T-cell (primary cell): Measurements from ENCODE around the gene CLEC20A. TPM values are rescaled to one million over a fixed set of nuclear protein-coding genes. Genes with fewer than 3 reads are reported as not detected.

Source experiments
- ATAC-seq, 4 experiments: fragments of 200-7000 bp in 3 of 4; fragments of 150-1000 bp in 1 of 4; cut with Tn5 transposase; replicated peaks in 1 of 4; 1 replicate in 3 of 4; 2 replicates in 1 of 4; pipeline ENCODE4 v1.10.0; 2021; ENCODE audit warnings: moderate library complexity in 3 of 4, mild to moderate bottlenecking in 2 of 4, moderate number of reproducible peaks in 1 of 4
- CTCF ChIA-PET, 2 donors: fragments of 300-600 bp; sonication (Branson Sonifier 250); formaldehyde crosslinking; loops; one replicate each; lab custom pipeline; 2022; ENCODE audit warnings: antibody characterized with exemption in 2 of 2; lab: Charles Lee
- POLR2A ChIA-PET, 2 donors: fragments of 300-600 bp; sonication (Branson Sonifier 250); formaldehyde crosslinking; loops; one replicate each; lab custom pipeline; 2022; ENCODE audit warnings: antibody characterized with exemption in 2 of 2; lab: Charles Lee
- DNase-seq, 35 experiments: peaks; one replicate each; pipeline versions ENCODE4 v3.0.0 to v3.0.0-alpha.2; 2013 to 2023
- H3K27ac ChIP-seq: one replicate; pipeline ENCODE4 v1.5.1; 2013; ENCODE audit warnings: low read length
- H3K27me3 ChIP-seq, 2 experiments: replicated peaks in 1 of 2; 1 replicate in 1 of 2; 2 replicates in 1 of 2; pipeline versions ENCODE4 v1.6.1 to v1.7.0; 2013; ENCODE audit warnings: low read length in 1 of 2, mixed read lengths in 1 of 2; ENCODE audit not compliant: control insufficient read depth in 2 of 2, insufficient read depth in 2 of 2; ENCODE audit errors: extremely low read depth in 1 of 2
- H3K36me3 ChIP-seq, 2 donors: 1 replicate in 1 of 2; 2 replicates in 1 of 2; pipeline versions ENCODE4 v1.6.1 to v1.7.0; 2013; ENCODE audit warnings: low read length in 1 of 2; ENCODE audit not compliant: control insufficient read depth in 2 of 2, insufficient read depth in 1 of 2; ENCODE audit errors: extremely low read depth in 1 of 2
- H3K4me1 ChIP-seq, 2 experiments: 1 replicate in 1 of 2; 2 replicates in 1 of 2; pipeline versions ENCODE4 v1.6.1 to v1.7.0; 2013; ENCODE audit warnings: low read length in 2 of 2, mixed read lengths in 1 of 2; ENCODE audit not compliant: insufficient read depth in 2 of 2, control insufficient read depth in 1 of 2; ENCODE audit errors: extremely low read depth in 1 of 2
- H3K4me3 ChIP-seq, 2 donors: 1 replicate in 1 of 2; 2 replicates in 1 of 2; pipeline versions ENCODE4 v1.5.1 to v1.7.0; 2013; ENCODE audit warnings: mild to moderate bottlenecking in 2 of 2, low read length in 1 of 2, moderate library complexity in 1 of 2; ENCODE audit not compliant: control insufficient read depth in 1 of 2; ENCODE audit errors: extremely low read depth in 1 of 2
- H3K9me3 ChIP-seq: 2 replicates; pipeline ENCODE4 v1.7.0; 2013
- H3K27ac Mint-ChIP-seq, 2 donors: one replicate each; pipeline ENCODE4 v1.8.0; 2020 to 2021; ENCODE audit warnings: mild to moderate bottlenecking in 2 of 2, mixed read lengths in 2 of 2
- H3K27me3 Mint-ChIP-seq, 2 donors: one replicate each; pipeline ENCODE4 v1.8.0; 2021 to 2022; ENCODE audit warnings: mixed read lengths in 2 of 2
- H3K36me3 Mint-ChIP-seq: one replicate; pipeline ENCODE4 v1.8.0; 2021; ENCODE audit warnings: mixed read lengths
- H3K4me1 Mint-ChIP-seq, 3 donors: one replicate each; pipeline ENCODE4 v1.8.0; 2020 to 2022; ENCODE audit warnings: mixed read lengths in 3 of 3, mild to moderate bottlenecking in 1 of 3
- H3K4me3 Mint-ChIP-seq, 3 donors: one replicate each; pipeline ENCODE4 v1.8.0; 2020 to 2022; ENCODE audit warnings: mild to moderate bottlenecking in 3 of 3, mixed read lengths in 3 of 3, moderate library complexity in 3 of 3
- H3K9me3 Mint-ChIP-seq, 3 donors: one replicate each; pipeline ENCODE4 v1.8.0; 2020 to 2022; ENCODE audit warnings: mixed read lengths in 3 of 3
- WGBS: methylation state at CpG from one replicate; pipeline ENCODE4 v1.1.5; 2013; ENCODE audit warnings: missing lambda C conversion rate; ENCODE audit not compliant: insufficient coverage; 5-methylcytosine and 5-hydroxymethylcytosine counted together
- total RNA-seq, 35 experiments: library from RNA in 6 of 35; stranded (reverse) in 6 of 35; fragments of 120-200 nt in 1 of 35; gene quantifications; one replicate each; pipeline versions ENCODE4 v1.2.1 to v1.2.4 and lab custom pipeline; 2013 to 2026

The CLEC20A gene
- total RNA-seq, 5 donors from 2014 or later (not counting 1 experiment from before 2014, with no cell fraction given): not detected

DNA sequence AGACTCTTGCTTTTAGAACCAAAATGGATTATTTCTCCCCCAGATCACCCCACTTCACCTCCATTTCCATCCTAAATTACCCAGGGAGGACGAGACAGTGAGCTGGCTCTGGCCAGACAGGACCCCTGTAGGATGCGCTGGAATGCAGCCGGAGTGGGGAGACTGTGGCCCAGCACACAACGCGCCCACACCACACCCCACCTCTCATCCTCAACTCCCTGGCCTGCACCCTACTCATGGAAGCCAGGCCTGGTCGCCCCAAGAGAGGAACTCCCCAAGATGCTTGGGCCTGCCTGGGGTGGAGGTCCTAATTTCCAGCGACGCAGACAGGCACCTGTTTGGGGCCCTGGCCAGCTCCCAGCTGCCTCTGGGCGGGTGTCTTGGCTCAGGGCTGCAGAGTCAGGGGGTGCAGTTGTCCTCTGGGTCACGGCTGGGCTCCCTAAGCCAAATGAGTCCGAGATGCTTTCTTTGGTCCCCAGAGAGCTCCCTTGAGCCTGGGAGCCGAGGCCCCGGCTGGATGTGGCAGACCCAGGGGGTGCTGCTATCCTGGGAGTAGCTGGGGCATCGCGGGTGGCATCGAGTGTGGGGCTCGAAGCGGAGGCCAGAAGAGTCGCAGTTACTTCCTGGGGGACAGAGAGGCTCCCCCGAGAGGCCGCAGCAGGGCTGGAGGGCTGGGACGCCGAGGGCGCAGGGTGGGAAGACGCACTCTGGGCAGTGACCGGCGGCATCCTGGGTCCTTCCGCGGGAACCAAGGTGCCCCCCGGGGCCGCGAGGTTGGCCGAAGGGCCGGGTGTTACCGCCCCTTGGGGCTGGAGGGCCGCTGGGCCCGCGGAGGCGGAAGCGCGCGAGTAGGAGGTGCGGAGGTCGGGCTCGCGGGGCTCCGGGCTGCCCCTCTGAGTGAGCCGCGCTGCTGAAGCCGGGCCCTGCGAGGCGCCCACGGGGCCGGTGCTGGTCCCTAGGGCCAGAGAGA lies 10.4 kb downstream of the CLEC20A start:
- Histone ChIP-seq H3K9me3 (no peaks in the 10 kb centered on the region), H3K27me3 (peaks cover 0 to 19% of the 10 kb centered on the region in 2 experiments), H3K4me1 (no peaks in the 10 kb centered on the region), H3K27ac (no peak overlapping the region), H3K36me3 (no peaks in the 10 kb centered on the region), H3K4me3 (no peak overlapping the region)
- H3K4me3 Mint-ChIP-seq: no peak overlapping the region
- H3K27ac Mint-ChIP-seq: no peak overlapping the region
- no peaks in the 10 kb centered on the region for H3K4me1 Mint-ChIP-seq
- ChIA-PET CTCF (no interaction called here), POLR2A (no interaction called here)
- H3K36me3 Mint-ChIP-seq: no peaks in the 10 kb centered on the region
- H3K9me3 Mint-ChIP-seq: no peaks in the 10 kb centered on the region
- WGBS: 42% methylated on average over 50 of the region's 54 CpGs
- no peak for ATAC-seq
- peaks cover 15 to 18% of the 10 kb centered on the region in 2 donors for H3K27me3 Mint-ChIP-seq
- DNase-seq: no peak

- Mint-ChIP-seq H3K27ac (no peak overlapping the region), H3K4me3 (no peak overlapping the region), H3K4me1 (no peaks in the 10 kb centered on the region), H3K36me3 (no peaks in the 10 kb centered on the region), H3K9me3 (no peaks in the 10 kb centered on the region), H3K27me3 (peaks cover 18 to 21% of the 10 kb centered on the region in 2 donors)
- CTCF ChIA-PET: no interaction called here
- H3K9me3 ChIP-seq: no peaks in the 10 kb centered on the region
- no peak overlapping the region for H3K4me3 ChIP-seq
- whole genome bisulfite sequencing: no CpG with 5 or more reads among the region's 3 CpGs
- ATAC-seq (no peak), DNase-seq (no peak)
- no peaks in the 10 kb centered on the region for H3K4me1 ChIP-seq
- no peaks in the 10 kb centered on the region for H3K36me3 ChIP-seq
- no peak overlapping the region for H3K27ac ChIP-seq
- peaks cover 0 to 19% of the 10 kb centered on the region in 2 experiments for H3K27me3 ChIP-seq
- POLR2A ChIA-PET: no interaction called here
Observed at GRCh38 chr1:178485541-178485981, 11.2 kb downstream of the CLEC20A start.

DNA sequence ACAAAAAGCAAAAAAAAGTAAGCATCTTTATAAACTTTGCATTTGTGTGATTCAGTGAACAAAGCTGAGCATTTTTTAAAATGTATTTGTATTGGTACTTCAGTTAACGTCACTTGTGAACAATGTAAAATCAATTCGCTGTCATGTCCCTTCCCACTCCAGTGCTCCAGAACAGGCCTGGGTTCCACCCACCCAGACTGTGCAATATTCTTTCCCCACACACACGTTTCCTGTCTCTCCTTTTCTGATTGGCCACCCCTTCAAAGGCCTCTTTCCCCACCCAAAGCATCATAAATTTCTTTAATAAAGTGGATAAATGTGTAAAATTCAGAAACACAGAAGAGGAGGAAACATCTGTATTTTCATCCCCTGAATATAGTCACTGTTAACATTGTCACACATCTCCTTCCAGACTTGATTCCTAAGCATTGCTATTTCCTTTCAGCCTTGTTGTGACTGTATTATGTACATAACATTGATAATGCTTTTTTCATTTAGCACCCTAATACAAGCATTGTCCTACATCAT lies 12.0 kb downstream of the CLEC20A start:
- Histone ChIP-seq H3K36me3 (no peaks in the 10 kb centered on the region), H3K4me1 (no peaks in the 10 kb centered on the region), H3K9me3 (no peaks in the 10 kb centered on the region), H3K27me3 (peaks cover 0 to 17% of the 10 kb centered on the region in 2 experiments), H3K27ac (no peak overlapping the region), H3K4me3 (no peak overlapping the region)
- Mint-ChIP-seq H3K4me3 (no peak overlapping the region), H3K36me3 (no peaks in the 10 kb centered on the region), H3K27me3 (peaks cover 21% of the 10 kb centered on the region in 2 donors), H3K27ac (no peak overlapping the region), H3K9me3 (no peaks in the 10 kb centered on the region), H3K4me1 (no peaks in the 10 kb centered on the region)
- ATAC-seq: no peak
- no peak for DNase-seq
- ChIA-PET POLR2A (no interaction called here), CTCF (no interaction called here)
- WGBS: no CpG with 5 or more reads among the region's 3 CpGs

- H3K27me3 ChIP-seq: peaks cover 0 to 15% of the 10 kb centered on the region in 2 experiments
- H3K4me3 Mint-ChIP-seq: no peak overlapping the region
- 69% methylated on average over 3 of the region's 5 CpGs for WGBS
- ChIA-PET CTCF (no interaction called here), POLR2A (no interaction called here)
- no peaks in the 10 kb centered on the region for H3K9me3 Mint-ChIP-seq
- H3K4me1 Mint-ChIP-seq: no peaks in the 10 kb centered on the region
- H3K4me1 ChIP-seq: no peaks in the 10 kb centered on the region
- H3K9me3 ChIP-seq: no peaks in the 10 kb centered on the region
- peaks cover 18 to 19% of the 10 kb centered on the region in 2 donors for H3K27me3 Mint-ChIP-seq
- no peak overlapping the region for H3K27ac ChIP-seq
- no peak overlapping the region for H3K4me3 ChIP-seq
- H3K36me3 ChIP-seq: no peaks in the 10 kb centered on the region
- no peak for DNase-seq
- no peak overlapping the region for H3K27ac Mint-ChIP-seq
- no peak for ATAC-seq
- no peaks in the 10 kb centered on the region for H3K36me3 Mint-ChIP-seq
Observed at GRCh38 chr1:178483251-178483957, 13.4 kb downstream of the CLEC20A start.

GRCh38 chr1:178477841-178478240 lies 18.9 kb downstream of the CLEC20A start:
- WGBS: no CpG with 5 or more reads among the region's 1 CpG
- no peak overlapping the region for H3K27ac Mint-ChIP-seq

GRCh38 chr1:178477373-178477772 lies 19.4 kb downstream of the CLEC20A start:
- DNase-seq (no peak), ATAC-seq (no peak)
- H3K4me1 Mint-ChIP-seq: no peaks in the 10 kb centered on the region
- no peaks in the 10 kb centered on the region for H3K9me3 Mint-ChIP-seq
- Histone ChIP-seq H3K4me3 (no peak overlapping the region), H3K36me3 (no peaks in the 10 kb centered on the region), H3K27me3 (no peaks in the 10 kb centered on the region), H3K9me3 (no peaks in the 10 kb centered on the region), H3K27ac (no peak overlapping the region), H3K4me1 (no peaks in the 10 kb centered on the region)
- H3K4me3 Mint-ChIP-seq: no peak overlapping the region
- no CpG with 5 or more reads among the region's 4 CpGs for WGBS
- H3K27me3 Mint-ChIP-seq: peaks cover 12 to 35% of the 10 kb centered on the region in 2 donors
- ChIA-PET CTCF (no interaction called here), POLR2A (no interaction called here)
- no peak overlapping the region for H3K27ac Mint-ChIP-seq
- no peaks in the 10 kb centered on the region for H3K36me3 Mint-ChIP-seq

More at GRCh38 chr1:178477841-178478240, 18.9 kb downstream of the CLEC20A start:
- Histone ChIP-seq H3K4me1 (no peaks in the 10 kb centered on the region), H3K4me3 (no peak overlapping the region), H3K27me3 (no peaks in the 10 kb centered on the region), H3K36me3 (no peaks in the 10 kb centered on the region), H3K27ac (no peak overlapping the region), H3K9me3 (no peaks in the 10 kb centered on the region)
- Mint-ChIP-seq H3K27me3 (peaks cover 8 to 33% of the 10 kb centered on the region in 2 donors), H3K9me3 (no peaks in the 10 kb centered on the region), H3K4me3 (no peak overlapping the region), H3K36me3 (no peaks in the 10 kb centered on the region), H3K4me1 (no peaks in the 10 kb centered on the region)
- no peak for ATAC-seq
- DNase-seq: no peak
- POLR2A ChIA-PET: no interaction called here
- CTCF ChIA-PET: no interaction called here
